ENCODE results near the gene HEATR5A.

GRCh38 chr14:31337331-31337730 lies 83.0 kb downstream of the HEATR5A start:
- TF ChIP-seq FOXP2 (optimal IDR thresholded peaks at IDR 0.05; ENCODE audit: borderline replicate concordance, extremely low read depth, extremely low read length, insufficient read depth) (no peak), POLR2AphosphoS5 (IDR thresholded peaks at IDR 0.05; ENCODE audit: low read depth, low read length) (no peak), TAF1 (IDR thresholded peaks at IDR 0.05; ENCODE audit: borderline replicate concordance, insufficient read depth, low read length) (no peak), REST (IDR thresholded peaks at IDR 0.05; ENCODE audit: insufficient read depth in 1 of 2, low read depth in 2 of 2, low read length in 2 of 2) (no peak), SIN3A (IDR thresholded peaks at IDR 0.05; ENCODE audit: borderline replicate concordance, insufficient read depth, low read length) (no peak)
